Putamen (tissue), 1 donor: ENCODE measurements around the gene ADARB2.
"Not testable (repeated sequence)": the region's sequence is repeated elsewhere in the genome, so short reads cannot be mapped to it uniquely, and the experiment has no call there.

Experiments
- DNase-seq: peaks from one replicate; pipeline ENCODE4 v3.0.0-alpha.2; 2016; ENCODE audit warnings: low spot score

Gene ADARB2

DNA sequence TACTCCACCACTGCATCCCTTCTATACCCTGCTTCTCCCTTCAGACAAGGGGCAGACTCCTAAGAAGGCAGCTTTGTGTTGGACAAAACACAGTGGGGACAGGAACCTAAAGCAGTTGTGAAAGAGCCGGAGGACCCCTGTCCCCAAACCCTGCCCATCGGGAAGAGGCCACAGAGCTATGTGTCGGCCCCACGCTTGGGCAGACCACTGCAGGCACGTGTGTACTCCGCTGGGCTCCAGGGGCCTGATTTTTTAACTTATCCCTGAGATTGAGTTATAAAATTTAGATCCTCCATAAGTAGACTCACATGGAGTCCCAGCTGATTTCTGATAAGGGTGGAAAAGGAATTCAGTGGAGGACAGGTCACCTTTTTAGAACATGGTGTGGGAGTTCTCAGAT, 310.5 kb downstream of the ADARB2 start:
- no peak for DNase-seq

DNA sequence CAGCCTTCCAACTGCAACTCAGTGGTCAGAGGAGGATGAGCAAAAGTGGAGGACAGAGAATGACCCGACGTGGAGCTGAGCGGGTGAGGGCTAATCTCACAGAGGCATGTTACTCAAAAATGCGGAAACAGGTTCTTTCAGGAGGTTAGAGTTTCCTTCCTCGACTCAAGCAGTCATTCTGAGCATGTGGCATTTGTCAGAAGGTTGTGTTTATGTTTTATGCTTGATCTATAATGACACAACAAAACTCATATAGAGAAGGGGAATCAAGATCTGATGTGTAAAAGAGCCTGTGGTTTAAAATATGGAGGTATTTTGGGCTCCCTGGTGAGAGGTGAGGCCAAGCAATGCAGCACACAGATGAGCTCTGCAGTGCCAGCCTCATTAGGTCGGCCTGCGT, 311.4 kb downstream of the ADARB2 start:
- no peak for DNase-seq

- DNase-seq = no peak
Measured at GRCh38 chr10:1424648-1425047, 312.7 kb downstream of the ADARB2 start.

DNA sequence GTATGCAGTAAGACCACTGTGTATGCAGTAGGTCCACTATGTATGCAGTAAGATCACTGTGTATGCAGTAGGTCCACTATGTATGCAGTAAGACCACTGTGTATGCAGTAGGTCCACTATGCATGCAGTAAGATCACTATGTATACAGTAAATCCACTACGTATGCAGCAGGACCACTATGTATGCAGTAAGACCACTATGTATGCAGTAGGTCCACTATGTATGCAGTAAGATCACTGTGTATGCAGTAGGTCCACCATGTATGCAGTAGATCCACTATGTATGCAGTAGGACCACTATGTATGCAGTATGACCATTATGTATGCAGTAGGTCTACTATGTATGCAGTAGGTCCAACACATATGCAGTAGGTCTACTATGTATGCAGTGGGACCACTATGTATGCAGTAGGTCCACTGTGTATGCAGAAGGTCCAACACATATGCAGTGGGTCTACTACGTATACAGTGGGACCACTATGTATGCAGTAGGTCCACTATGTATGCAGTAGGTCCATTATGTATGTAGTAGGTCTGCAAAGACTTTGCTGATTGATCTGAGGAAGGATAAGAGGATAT, 313.6 kb downstream of the ADARB2 start:
- DNase-seq = no peak

DNA sequence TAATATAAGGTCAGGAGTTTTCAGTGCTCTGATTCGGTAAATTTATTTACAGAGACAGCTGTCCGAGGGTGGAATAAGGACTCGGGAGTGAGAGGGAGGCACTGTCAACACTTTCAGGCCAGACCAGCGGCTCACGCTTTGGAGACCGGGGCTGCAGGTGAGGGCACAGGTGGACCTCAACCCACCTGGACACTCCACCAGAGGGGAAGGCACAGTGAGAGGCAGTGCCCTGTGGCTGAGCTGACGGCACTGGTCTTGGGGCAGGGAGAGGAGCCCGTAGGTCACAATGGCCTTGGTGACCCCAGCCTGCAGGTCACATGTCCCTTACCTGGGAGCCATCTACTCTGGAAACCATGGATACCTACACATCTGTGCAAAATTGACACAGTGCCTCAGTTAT, 315.1 kb downstream of the ADARB2 start:
- DNase-seq = no peak

DNA sequence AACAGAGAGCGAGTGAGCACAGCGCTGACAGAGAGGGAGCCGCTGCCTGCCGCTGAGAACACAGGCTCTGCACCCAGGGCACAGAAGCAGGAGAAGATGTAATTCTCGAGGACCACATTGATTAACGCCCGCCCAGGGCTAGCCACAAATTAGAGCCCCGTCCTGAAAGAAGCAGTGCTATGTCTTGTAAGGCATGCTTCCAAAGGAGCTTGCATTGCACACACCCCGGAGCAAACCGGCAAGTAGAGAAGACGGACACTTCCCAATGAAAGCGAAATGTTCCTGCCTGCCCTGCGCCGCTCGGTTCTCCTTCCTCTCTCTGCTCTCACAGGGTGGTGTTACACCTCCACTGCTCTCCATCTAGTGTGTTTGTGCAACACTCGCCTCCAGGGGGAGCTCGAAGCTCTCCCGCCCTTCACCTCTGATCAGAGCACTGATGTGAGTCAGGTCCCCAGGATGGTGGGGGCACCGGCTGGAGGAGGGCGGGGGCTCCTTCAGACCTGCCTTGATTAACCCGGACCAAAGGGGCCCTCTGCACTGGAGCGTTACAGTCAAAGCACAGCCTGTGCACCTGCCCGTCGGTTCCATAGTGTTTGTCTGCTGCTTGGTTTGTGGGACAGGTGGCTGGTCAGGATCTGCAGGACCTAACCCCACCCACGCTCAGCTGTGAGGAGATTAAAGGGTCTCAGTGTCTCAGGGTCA, 316.5 kb downstream of the ADARB2 start:
- peak; percentile 52 for DNase-seq

GRCh38 chr10:1419796-1420610, 317.3 kb downstream of the ADARB2 start:
- no peak for DNase-seq

DNA sequence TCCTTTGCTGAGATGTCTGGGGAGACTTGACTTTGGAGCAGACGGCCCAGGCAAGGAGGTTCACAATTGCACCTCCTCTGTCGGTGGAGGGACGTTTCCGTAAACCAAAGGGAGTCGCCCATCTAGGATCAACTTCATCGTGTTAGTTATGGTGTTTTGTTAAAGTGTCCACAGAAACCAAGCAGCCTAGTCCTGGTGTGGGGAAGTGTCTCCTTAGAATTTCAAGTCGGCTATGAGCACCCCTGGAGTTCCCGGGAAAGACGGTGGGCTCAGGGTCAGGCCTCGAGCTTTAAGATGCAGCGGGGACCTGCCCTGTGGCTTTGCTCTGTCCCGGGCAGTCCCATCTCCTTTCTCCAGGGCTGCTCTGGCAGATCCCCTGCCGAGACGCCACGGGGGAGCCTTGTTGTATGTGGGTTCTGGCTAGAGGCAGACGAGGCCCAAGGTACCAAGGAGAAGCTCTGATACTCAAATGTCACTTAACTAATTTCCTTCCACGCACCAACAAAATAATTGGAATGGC, 319.2 kb downstream of the ADARB2 start:
- no peak for DNase-seq

DNA sequence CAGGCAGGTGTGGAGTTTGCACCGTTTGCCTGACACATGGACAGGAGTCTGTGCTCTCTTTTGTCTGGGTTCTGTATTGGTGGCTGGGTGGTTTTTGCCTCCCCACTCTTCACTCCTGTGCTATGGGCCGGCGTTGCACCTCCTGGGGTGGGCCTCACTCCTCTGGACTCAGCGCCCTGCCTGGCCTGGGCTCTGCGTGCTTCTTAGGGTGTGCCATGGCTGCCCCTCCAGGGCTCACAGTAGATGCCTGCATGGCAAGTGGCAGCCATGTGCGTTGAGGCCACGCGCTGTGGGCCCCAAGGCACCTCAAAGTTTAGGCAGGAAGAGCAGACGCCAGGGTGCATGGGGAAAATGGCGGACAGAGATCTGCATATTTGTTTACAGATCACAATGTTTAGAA, 319.8 kb downstream of the ADARB2 start:
- DNase-seq = no peak

GRCh38 chr10:1416456-1417037, 320.8 kb downstream of the ADARB2 start:
- DNase-seq = no peak

GRCh38 chr10:1414893-1415292, 322.4 kb downstream of the ADARB2 start:
- DNase-seq = no peak

DNA sequence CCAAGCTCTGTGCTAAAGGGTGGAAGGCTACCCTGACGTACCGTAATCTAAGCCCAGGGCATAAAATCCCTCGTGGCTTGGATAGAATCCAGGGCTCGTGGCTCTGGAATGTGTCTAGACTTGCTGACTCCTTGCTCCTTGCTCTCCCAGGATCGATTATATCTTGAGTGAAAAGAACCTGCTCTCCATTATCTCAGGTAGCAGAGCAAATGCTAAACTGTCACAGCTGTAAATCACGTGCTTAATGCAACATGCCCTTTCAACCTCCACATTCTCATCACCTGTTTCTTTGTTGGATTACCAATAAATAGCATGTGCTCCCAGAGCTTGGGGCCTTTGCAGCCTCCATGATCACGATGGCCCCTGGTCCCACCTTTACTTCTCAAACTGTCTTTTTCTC, 323.0 kb downstream of the ADARB2 start:
- not testable (repeated sequence) for DNase-seq

DNA sequence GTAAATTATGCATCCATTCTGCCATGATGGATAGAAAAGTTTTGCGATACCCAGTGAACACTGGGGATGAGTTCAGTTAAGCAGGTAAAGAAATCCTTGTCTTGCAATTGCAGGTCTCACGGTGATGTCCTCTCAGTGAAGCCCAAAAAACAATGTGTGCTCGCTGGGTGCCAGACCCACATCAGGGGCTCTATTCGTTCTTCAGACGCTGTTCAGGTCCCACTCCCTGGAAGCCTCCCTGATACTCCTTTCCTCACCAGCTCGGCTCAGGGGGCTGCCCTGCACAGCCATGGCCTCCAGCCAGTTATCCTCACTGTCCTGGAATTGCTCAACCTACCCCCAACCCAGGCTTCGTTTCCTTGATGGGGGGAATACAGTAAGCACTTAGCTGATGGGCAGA, 323.5 kb downstream of the ADARB2 start:
- DNase-seq = no peak

DNA sequence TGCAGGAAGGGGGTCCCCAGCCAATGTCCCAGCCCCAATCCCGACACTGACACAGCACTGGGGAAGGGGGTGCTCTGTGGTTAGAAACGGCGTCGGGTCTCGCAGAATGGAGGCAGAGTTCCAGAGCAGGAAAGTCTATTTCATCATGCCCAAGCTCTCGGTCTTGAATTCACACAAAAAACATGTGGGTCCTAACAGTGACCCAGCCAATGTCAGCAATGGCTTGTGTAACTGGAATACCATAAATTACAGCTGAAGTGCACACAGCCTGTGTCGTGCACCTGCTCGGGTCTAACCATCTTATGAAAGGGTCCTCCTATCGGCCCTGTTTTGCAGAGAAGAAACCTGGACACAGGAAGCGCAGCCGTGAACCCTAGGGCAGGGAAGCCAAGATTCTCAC, 324.1 kb downstream of the ADARB2 start:
- DNase-seq = no peak

DNA sequence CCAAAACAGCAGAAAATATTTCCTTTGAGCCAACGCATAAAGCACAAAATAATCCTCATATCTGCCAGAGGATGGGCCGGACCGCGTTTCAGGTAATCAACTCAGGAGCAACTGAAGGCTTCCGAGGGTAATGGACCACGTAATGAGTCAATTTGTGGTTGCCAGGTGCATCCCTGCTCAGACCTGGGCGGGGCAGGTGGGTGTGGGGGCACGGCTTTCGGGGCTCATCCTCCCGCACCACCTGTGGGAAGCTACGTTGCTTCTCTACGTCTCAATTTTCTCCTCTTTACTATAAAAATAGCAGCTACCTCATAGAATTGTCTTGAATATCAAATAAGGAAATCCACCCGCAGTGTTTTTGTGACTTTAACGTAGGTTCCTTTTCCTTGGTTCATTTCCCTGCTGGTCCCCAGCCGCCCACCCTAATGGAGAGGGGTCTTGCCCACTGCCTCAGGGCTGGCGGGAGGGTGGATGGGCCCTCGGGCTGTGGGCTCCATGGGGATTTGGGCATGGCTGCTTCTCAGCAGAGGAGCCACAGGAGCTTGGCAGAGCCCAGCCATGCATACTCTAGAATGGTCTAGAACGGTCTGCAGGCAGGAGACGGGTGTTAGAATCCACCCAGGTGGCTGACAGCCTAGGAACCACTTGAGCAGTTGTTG, 324.7 kb downstream of the ADARB2 start:
- no peak for DNase-seq

GRCh38 chr10:1411956-1412355, 325.4 kb downstream of the ADARB2 start:
- DNase-seq = no peak

- DNase-seq = no peak
Measured at GRCh38 chr10:1411451-1411850, 325.9 kb downstream of the ADARB2 start.

DNA sequence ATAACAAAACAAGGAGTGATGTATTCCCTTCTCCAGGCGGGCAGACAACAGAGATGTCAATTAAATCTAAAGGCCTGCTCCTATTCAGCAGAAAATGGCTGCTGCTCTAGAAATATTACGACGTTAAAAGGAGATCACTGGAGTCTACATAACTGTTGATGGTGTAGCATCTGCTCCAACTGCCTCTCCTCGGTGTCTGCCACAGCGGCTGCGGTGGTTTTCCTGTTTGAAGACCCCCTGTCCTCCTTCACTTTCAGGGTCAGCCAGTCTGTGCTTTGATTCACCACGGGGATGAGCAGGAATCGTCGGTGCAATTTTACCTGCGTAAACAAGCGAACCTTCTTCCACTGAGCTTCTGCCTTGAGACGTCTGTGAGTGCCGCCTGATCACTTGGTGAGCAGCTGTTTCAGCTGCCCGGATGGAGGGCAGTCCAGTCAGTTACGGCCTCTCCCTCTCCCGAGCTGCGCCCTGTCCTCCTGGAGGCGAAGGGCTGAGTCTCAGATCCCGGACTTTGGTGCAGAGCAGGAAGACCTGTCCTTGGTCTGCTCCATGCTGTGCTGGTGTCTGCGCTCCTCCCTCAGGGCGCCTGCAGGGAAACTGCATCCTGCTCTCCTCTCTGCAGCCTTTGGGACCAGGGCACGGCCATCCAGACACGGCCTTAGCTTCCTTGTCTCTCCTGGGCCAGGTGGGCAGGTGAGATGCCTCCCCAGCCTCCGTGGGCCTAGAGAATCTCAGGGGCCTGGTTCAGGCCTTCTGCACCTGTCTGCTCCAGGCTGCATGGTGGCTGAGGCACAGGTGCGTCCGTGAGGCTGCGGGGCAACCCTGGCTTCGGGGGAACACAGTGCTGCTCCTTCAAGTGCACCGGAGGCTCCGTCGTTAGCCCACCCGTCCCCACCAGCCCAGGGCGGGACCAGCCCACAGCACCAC, 326.6 kb downstream of the ADARB2 start:
- DNase-seq = no peak

GRCh38 chr10:1410032-1410431, 327.3 kb downstream of the ADARB2 start:
- DNase-seq = no peak

GRCh38 chr10:1409392-1409791, 327.9 kb downstream of the ADARB2 start:
- no peak for DNase-seq
